HG03196 (cell line): ENCODE measurements around the gene HEPHL1.
"Not testable (repeated sequence)": the region's sequence is repeated elsewhere in the genome, so short reads cannot be mapped to it uniquely, and the experiment has no call there.

ENCODE experiments used
- ATAC-seq: cut with Tn5 transposase; IDR thresholded peaks from one replicate; pipeline ENCODE4 v1.9.1; 2021; ENCODE audit not compliant: unreplicated experiment

HEPHL1 gene

DNA sequence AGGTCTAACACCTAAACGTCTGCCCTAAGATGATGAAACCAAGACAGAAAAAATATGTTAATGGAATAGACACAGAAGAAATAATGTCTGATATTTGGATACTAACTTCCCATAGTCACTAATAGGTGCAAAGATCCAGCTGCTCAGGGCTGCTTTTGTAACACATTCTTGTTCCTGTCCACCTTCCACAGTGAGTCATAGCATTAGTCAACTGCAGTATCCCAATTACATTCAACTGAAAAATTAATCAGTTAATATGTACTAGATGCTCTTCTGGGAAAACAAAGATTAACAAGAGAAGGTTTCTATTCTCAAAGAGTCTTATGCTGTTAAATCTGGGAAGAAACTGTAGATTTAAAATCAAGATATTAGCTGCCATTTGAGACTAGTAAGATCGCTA, 47.6 kb downstream of the HEPHL1 start:
- no peak for ATAC-seq

DNA sequence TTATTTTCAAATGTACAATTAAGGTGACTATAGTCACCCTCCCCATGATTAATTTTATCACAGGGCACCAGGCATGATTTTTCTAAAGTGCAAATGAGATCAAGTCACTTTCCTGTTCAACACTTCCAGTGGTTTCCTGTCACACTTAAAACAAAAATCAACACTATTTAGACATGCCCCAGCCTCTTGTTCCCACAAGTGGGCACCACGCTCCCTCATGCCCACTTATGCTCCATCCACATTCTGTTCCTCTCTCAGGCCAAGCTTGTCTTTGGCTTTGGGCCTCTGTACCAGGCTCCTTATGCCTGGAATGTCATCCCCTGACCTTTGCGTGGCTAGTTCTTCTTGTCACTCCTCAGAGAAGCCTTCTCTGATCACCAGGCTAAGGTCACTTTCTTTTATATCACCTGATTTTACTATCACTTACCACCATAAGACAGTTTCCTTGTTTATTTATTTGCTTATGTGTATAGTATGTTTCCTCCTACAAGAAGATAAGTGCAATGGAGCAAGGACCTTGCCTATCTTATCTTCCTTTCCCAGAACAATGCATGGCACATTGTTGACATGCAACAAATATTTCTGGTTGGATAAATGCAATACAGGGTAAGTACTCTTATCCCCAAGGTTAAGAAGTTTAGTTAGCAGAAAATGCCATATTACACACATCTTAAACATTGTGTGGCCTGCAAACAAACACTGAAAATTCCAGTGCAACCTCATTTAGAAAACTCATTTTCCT, 56.6 kb downstream of the HEPHL1 start:
- no peak for ATAC-seq

DNA sequence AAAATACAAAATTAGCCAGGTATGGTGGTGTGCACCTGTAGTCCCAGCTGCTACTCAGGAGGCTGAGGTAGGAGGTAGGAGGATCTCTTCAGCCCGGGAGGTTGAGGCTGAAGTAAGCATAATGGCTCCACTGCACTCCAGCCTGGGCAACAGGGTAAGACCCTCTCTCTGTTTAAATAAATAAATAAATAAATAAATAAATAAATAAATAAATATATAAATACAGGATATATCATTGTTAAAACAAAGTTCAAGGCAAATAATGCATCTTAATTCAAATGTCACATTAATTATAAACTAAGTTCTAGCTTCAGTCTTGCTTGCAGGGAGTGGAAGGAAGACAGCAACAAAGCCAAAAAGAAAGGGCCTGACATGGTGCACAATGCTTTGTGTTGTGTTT, 63.0 kb downstream of the HEPHL1 start:
- no peak for ATAC-seq

DNA sequence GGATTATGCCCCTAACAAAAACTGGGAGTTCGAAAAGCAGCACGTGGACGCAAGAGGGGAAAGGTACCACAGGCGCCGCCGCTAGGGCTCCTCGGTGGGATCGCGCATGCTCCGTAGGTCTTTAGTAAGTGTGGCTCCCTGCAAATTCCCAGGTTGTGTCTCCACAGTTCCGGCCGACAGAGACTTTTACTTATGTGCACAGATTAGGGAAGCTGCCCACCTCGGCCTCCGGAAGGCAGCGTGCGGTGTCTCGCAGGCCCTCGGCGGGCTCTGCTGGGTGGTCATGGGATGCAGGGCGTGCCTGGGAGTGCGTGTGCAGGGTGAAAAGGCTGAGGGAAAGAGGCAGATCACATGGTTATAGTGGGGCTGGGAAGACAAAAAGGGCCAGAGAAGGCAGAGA, 67.8 kb downstream of the HEPHL1 start:
- ATAC-seq: no peak

DNA sequence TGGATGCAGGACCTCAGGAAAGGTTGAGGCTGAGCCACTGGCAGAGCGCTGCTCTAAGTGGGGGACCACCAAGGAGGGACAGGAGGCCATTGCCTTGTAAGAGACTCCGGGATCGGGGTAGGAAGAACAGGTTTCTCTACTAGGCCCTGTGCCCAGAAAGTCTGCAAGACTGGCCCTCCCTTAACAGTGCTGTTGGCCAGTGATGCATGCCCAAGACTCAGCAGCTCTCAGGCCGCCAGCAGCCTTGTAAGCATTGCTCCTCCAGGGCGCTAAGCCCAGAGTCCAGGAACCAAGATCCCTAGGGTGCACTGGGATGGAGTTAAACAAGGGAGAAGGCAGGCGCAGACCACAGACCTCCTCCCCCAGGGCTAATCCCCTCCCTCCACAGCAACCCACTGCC, 68.2 kb downstream of the HEPHL1 start:
- no peak for ATAC-seq

DNA sequence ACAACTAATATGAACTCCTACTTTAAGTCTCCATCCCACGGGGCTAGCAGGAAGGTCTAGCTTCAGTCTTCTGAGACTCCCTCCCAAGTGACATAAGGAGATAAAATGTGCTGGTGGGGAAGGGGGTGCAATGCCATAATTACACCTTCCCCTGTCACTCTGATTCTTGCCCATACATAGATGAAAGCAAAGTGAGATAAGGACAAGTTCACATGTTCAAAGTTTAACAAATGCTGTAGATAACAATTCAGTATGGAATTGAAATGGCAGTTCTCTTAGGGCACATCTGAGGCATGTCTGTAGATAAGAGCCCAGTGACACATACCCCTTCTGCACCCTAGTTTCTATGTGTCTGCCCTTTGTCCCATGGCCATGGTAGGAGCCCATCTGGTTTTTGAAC, 69.2 kb downstream of the HEPHL1 start:
- no peak for ATAC-seq

DNA sequence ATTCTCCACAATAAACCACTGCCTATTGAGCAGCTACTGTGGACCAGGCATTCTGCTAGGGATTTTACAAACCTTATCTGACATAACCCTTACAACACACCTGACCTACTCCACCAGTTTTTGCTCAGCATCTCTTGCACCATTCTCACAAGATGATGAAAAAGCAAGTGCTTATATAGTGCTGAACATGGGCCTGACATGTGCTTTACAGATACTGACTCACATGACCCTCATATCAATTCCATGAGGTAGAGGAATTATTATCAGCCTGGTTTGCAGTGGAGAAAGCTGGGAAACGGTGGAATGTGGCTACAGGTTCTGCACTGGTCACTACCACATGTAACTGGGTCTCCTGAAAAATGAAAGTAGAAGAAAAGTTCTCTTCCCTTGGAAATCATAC, 69.9 kb downstream of the HEPHL1 start:
- no peak for ATAC-seq

DNA sequence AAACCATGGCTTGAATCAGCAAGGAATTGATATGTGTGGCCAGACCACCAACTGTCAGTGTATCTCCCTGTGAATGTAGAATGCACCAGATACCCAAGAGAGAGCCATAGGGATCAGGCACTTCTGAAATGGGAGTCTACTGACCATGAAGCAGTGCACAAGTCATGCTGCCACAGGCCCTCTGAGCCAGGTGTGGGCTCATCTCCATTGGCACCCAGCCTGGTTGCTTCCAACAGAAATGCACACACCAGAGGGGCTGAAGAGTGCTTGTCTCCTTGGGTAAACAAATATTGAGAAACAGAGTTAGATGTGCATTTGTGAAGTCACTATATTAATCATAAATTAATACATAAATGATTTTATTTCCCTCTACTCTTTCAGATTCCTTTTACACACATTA, 79.1 kb downstream of the HEPHL1 start:
- ATAC-seq: no peak

DNA sequence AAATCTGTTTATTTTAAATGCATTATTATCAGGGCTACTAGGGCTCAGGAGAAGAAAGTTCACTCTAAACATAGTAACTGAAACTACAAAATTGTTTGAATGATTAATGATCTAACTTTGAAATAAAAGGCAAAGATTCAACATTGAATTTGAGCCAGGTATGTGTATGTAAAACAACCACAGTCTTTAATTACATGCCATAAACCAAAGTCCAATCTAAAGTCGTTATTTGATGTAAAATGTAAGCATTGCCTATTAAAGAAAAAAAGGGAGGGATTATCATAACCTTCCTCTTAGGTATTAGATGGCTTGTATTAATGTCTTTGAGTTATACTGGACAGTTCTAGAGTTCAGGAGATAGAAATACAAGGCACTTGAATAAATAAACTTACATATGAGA, 82.3 kb downstream of the HEPHL1 start:
- ATAC-seq: no peak

DNA sequence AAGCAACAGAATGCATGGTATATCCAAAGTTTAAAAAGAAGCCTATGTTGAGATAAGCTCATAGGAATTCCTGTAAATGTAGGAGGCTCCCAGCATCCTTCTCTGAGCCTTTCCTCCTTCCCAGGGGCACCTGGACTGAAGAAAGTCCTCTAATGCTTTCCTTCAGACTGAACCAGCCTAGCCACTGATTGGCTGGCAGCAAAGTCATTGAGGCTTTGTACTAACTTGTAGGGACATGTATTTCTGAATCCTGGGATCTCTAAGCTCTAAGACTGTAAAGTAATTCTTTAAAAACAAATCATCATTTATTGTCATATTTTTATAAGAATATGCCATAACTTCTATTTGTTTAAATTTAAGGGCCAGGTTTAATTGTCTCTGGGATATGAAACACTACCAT, 83.6 kb downstream of the HEPHL1 start:
- no peak for ATAC-seq

DNA sequence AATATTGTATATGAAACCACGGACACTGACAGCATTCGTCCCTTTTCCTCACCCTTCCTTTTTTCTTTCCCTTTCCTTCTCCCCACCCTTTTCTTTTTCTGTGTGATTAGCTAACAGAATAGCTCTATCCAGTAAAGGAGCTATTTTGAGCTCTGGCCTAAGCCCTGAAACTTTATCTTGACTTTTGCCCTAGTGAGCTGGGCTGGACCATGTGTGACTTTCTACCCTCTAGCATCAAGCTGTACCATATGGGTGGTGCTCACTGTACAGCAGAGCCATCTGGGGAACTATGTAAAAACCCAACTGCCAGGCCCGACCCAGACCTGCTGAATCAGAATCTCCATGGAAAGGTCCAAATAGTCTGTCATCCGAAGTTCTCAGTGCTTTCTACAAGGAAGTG, 85.6 kb downstream of the HEPHL1 start:
- ATAC-seq: no peak

DNA sequence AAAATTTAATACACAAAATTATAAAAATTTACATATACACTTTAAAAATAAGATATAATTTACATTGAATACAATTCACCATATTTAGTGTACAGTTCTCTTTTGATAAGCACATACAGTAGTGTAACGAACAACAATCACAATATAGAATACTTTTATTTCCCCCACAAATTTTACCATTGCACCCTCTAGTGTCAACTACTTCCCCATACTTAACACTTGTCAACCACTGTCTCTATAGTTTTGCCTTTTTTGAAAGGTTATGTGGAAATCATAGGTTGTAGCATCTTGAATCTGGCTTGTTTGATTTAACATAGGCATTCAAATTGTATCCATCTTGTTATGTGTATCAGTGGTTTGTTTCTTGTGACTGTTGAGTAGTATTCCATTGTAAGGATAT, 86.2 kb downstream of the HEPHL1 start:
- ATAC-seq: no peak

DNA sequence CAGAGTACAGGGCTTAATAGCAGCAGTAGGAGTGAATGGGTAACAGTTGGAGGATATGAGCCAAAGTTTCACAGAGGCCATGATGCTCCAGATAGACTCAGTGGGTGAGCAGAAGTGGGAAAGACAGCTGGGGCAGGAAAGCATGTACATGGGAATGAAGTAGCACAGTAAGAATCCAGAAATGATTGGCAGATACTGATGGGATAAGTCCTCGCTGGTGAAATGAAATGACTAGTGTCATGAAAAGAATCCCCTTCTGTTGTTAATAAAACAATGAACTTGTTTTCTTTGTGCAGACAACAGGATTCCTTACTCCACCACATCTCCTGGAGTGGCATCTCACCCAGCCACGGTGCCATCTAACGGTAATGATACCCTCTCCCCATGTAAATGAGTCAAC, 90.1 kb downstream of the HEPHL1 start:
- no peak for ATAC-seq

DNA sequence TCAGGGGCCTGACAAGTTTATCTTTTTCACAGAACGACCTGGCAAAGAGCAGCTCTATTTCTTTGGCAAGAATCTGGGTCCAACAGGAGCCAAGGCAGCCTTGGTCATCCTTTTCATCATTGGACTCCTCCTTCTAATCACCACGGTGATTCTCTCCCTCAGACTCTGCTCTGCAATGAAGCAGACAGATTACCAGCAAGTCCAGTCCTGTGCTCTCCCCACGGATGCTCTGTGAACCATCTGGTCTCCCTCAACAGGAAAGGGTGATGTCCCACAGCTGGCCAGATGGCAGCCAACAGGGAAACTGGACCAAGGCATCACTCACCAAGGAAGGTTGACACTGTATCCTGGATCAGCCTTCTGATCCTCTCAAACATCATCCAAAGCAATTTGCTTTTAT, 90.5 kb downstream of the HEPHL1 start:
- ATAC-seq: no peak

DNA sequence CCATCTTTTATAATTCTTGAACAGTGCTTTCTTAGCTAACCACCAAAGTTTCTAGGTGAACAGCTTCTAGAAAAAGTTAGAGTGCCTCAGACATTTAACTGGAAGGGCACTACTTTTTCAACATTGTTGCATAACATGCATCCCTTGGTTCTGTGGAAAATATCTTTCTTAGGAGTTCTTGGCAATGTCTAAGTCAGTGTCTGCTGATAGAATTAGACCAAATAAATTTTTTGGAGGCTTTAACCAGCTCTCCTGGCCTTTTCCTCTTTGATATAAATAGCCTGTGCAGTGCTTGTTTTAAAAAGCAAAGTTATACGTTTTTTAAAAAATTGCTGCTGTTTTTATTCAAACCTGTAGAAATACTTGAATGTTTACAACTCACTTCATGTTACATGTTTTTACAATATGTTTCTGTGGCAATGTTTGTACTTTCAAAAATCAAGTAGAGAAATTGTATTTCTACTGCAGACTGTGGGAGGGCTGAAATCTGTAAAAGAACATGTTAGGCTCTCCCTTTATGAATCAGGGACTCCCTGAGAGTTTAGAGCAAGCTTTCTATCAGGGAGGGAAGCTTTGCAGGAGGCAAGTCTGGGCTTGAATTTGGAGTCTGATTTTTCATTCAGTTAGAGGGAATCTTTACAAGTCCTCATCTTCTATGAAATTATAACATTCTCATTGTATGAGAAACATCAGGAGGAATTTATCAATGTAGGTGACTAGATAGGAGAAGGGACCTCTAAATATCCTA, 91.2 kb downstream of the HEPHL1 start:
- no peak for ATAC-seq

DNA sequence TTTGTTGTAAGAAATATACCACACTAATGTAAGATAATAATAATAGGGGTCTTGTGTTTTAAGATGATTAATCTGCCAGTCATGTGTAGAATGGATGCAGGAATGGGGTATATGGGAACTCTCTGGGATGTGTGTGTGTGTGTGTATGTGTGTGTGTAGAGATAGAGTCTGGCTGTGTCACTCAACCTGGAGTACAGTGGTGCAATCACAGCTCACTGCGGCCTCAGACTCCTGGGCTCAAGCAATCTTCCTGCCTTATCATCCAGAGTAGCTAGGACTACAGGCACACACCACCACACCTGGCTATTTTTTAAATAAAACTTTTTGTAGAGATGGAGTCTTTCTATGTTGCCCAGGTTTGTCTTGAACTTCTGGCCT, 96.0 kb downstream of the HEPHL1 start:
- ATAC-seq: no peak

DNA sequence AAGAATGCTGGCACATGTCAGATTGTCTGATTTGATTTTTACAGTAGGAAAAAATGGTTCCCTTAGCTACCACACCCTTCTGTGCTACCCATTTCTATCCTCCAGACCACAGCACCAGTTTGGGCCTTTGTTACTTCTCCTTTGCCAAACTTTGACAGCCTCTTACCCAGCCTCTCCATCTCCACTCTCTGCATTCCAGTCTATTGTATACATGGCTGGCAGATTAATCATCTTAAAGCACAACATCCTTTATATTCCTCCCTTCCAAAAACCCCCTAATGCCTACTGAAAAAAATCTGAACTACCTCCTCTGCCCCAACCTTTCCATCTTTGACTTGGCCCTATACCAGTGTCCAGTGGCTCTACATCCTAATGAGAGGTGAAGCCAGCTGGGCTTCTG, 96.7 kb downstream of the HEPHL1 start:
- no peak for ATAC-seq

DNA sequence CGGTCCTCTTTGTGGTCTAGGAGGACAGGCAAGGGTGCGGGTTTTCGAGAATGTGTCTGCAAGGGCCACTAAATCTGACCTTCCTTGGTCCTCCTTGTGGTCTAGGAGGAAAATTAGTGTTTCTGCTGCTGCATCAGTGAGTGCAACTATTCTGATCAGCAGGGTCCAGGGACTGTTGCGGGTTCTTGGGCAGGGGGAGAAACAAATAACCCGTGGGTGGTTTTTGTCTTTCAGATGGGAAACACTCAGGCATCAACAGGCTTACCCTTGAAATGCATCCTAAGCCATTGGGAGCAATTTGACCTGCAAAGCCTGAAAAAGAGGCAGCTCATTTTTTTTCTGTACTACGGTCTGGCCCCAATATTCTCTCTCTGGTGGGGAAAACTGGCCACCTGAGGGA, 98.5 kb downstream of the HEPHL1 start:
- not testable (repeated sequence) for ATAC-seq

DNA sequence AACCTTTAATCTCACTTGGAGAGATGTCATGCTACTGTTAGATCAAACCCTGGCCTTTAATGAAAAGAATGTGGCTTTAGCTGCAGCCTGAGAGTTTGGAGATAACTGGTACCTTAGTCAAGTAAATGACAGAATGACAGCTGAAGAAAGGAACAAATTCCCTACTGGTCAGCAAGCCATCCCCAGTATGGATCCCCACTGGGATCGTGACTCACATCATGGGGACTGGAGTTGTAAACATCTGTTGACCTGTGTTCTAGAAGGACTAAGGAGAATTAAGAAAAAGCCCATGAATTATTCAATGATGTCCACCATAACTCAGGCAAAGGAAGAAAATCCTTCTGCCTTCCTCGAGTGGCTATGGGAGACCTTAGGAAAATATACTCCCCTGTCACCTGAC, 99.4 kb downstream of the HEPHL1 start:
- ATAC-seq: not testable (repeated sequence)

DNA sequence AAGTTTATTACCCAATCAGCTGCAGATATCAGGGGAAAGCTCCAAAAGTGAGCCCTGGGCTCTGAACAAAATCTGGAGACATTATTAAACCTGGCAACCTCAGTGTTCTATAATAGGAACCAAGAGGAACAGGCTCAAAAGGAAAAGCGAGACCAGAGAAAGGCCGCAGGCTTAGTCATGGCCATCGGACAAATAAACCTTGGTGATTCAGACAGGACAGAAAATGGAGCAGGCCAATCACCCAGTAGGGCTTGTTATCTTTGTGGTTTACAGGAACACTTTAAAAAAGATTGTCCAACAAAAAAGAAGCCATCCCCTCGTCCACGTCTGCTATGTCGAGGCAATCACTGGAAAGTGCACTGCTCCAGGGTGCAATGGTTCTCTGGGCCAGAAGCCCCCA, 99.8 kb downstream of the HEPHL1 start:
- no peak for ATAC-seq

DNA sequence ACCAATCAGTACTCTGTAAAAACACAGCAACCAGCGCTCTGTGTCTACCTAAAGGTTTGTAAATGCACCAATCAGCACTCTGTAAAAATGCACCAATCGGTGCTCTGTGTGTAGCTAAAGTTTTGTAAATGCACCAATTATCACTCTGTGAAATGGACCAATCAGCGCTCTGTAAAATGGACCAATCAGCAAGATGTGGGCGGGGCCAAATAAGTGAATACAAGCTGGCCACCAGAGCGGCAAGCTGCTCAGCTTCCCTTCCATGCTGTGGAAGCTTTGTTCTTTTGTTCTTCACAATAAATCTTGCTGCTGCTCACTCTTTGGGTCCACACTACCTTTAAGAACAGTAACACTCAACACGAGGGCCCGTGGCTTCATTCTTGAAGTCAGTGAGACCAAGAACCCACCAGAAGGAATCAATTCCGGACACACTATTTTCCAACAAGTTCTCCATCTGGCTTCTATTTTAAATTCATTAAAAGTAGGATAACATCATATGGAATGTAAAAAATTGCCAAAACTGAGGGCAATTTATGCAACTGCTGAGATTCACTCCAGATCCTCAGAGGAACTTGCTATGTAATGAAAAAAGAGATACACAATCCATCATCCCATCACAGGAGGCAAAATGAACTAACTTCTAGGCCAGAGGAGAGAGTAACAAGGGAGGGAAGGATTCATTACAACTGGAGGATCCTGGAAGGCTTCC, 104.4 kb downstream of the HEPHL1 start:
- ATAC-seq: no peak

DNA sequence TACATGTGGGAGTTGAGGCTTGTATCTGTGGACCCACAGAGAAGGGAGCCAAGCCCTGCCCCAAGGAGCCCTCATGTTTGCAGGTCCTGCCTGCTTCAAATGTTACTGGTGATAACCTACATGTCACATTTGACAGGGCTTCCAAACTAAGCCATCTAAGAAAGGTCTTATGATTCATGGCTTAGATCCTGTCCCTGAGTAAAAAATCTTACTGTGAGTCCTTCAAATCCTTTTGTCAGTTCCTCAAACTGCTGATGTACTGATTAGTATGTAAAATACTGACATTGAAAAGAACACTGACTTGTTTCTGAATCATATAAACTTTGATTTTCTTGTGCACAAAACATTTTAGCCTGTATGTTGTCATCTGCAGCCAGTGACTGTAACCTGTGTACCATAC, 106.5 kb downstream of the HEPHL1 start:
- ATAC-seq: no peak
